ENCODE measurements around the gene PCDH7.

DNA sequence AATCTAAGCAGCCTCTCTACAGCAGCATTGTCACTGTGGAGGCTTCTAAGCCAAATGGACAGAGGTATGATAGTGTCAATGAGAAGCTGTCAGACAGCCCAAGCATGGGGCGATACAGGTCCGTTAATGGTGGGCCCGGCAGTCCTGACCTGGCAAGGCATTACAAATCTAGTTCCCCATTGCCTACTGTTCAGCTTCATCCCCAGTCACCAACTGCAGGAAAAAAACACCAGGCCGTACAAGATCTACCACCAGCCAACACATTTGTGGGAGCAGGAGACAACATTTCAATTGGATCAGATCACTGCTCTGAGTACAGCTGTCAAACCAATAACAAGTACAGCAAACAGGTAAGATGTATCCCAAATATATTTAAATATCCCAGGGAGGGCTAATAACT is 4.1 kb downstream of the PCDH7 start:
- TF ChIP-seq, protein P1, sequence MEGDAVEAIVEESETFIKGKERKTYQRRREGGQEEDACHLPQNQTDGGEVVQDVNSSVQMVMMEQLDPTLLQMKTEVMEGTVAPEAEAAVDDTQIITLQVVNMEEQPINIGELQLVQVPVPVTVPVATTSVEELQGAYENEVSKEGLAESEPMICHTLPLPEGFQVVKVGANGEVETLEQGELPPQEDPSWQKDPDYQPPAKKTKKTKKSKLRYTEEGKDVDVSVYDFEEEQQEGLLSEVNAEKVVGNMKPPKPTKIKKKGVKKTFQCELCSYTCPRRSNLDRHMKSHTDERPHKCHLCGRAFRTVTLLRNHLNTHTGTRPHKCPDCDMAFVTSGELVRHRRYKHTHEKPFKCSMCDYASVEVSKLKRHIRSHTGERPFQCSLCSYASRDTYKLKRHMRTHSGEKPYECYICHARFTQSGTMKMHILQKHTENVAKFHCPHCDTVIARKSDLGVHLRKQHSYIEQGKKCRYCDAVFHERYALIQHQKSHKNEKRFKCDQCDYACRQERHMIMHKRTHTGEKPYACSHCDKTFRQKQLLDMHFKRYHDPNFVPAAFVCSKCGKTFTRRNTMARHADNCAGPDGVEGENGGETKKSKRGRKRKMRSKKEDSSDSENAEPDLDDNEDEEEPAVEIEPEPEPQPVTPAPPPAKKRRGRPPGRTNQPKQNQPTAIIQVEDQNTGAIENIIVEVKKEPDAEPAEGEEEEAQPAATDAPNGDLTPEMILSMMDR (conservative IDR thresholded peaks at IDR 0.05): no peak
- no peak for TF ChIP-seq EZH2 (IDR thresholded peaks at IDR 0.05; ENCODE audit: low read depth)
